Measurements from ENCODE around the gene BCL6B.

Gene BCL6B

GRCh38 chr17:7063518-7064094, 40.8 kb downstream of the BCL6B start:
- DNase-seq = no peak

GRCh38 chr17:7064261-7064660, 41.4 kb downstream of the BCL6B start:
- peak; percentile 4 for DNase-seq

GRCh38 chr17:7067198-7067597, 44.3 kb downstream of the BCL6B start:
- DNase-seq = no peak

- DNase-seq = no peak
These were observed 45.4 kb downstream of the BCL6B start for GRCh38 chr17:7068268-7068667.

GRCh38 chr17:7070712-7071111, 47.9 kb downstream of the BCL6B start:
- no peak for DNase-seq

GRCh38 chr17:7072406-7072805, 49.6 kb downstream of the BCL6B start:
- DNase-seq = no peak

- no peak for DNase-seq
These were observed 52.1 kb downstream of the BCL6B start for GRCh38 chr17:7074931-7075330.

- DNase-seq = no peak
These were observed 55.2 kb downstream of the BCL6B start for GRCh38 chr17:7077911-7078546.

- DNase-seq = no peak
These were observed 55.9 kb downstream of the BCL6B start for GRCh38 chr17:7078711-7079110.

Measured in NCI-H1694 (cell line).